ENCODE data around the gene ARL10.

Gene ARL10

DNA sequence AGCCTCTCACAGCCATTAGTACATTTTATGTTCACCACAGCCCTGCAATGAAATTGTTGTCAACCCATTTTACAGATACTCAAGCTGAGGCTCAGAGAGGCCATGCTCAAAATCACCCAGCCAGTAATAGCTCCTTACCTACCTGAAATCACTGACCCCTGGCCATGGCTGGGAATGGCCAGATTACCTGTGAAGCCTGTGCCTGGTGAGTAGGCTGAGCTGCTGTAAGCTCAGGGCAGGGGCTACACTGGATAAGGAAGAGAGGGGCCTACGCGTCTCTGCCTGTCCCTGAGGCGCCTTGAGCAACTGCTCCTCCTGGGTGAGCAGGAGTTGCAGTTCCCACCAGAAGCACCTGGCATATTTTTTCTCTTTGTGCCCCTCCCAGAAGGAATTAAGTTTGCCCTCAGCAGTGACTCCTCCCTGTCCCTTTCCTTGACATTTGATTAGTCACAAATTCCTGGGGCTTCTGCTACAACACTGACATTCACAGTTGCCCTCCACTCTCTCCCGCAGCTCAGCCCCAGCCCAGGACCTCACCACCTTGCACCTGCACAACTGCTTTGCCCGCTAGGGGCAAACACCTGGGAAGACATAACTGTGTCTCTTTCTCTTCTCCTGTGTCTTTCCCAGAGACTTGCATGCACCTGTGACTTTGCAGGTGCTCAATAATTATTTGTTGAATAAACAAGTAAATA, 45.3 kb downstream of the ARL10 start:
- DNase-seq (ENCODE audit: low read depth in 2 of 2), result no peak

DNA sequence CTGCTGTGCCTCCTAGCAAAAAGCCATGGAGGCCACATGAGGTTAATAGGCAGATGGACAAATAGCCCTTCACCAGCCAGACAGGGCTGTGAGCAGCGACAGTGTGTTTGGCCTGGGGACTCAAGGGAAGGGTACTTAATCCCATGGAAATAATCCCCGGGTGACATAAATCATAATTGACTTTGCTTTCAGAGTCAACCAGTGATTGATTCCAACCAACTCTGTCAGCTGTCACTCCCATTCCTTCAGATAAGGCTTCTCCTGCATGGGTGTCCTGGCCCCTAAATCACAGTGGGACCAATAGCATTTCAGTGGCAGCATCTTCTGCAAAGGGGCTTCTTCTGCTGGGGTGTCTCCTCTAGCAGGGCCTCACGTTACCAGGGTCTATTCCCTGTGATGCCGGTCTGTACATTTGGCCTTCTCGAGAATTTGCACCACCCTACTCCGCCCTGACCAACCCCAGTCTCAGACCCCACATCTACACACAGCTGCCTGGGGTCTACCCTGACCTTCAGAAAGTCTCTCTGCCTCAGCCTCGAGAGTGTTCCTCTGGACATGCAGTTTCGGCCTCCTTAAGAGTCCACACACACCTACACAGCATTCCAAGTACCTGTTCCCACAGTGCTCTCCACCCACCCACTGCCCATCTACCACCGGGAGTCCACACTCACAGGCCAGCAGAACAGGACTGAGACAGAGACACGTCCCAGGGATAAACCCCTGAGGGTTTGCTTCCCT, 47.4 kb downstream of the ARL10 start:
- no peak for DNase-seq (ENCODE audit: low read depth in 2 of 2)

DNA sequence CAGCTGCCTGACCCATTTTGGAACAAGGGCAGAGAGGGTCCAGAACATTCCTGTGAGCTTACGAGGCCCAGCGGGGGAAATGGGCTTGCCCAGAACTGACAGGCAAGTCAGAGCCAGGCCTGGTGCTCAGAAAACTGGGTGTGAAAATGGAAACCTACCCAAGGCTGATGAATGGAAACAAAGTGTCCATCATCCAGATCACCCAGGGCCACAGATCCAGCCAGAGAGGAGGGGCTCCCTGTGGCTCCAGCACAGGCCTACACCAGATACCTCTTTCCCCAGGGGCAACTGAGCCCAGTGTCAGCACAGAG, 47.9 kb downstream of the ARL10 start:
- DNase-seq (ENCODE audit: low read depth in 2 of 2), result no peak

DNA sequence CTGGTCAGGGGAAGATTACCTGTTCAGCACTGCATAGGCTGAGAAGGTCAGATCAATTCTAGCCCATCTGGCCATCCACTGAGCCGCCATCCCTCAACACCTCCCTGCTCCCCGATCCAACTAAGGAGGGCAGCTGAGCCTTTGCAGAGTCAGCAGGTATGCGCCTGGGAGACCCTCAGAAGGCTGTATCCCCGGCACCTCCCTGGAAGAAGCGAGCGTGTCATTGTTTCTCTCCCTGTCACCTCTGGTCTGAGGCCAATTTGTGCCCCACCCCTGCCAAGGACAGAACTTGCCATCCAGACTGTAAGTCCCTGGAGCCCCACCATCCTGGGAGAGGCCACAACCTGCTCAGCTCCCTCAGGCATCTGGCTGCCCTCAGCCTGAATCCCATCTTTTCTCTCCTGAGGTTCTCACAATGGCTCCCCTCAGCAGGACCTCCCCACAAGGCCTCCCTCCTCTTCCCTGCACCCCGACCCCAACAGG, 48.5 kb downstream of the ARL10 start:
- DNase-seq (ENCODE audit: low read depth in 2 of 2), result no peak

DNA sequence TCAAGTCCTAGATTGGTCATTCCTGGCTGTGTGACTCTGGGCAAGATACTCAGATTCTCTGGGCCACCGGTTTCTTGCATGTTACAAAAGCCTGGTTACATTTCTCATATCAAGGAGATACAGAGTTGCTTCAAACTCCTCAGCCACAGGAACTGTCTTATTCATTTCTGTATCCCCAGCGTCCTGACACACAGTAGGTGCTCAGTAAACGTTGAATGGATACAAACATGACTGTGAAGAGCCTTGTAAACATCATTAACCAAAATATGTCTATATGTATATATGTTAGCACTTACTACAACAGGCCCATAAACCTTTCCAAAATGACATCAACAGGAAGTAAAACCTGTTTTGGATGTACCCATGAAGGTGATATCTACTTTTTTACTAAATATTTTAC, 49.4 kb downstream of the ARL10 start:
- DNase-seq (ENCODE audit: low read depth in 2 of 2), result no peak

DNA sequence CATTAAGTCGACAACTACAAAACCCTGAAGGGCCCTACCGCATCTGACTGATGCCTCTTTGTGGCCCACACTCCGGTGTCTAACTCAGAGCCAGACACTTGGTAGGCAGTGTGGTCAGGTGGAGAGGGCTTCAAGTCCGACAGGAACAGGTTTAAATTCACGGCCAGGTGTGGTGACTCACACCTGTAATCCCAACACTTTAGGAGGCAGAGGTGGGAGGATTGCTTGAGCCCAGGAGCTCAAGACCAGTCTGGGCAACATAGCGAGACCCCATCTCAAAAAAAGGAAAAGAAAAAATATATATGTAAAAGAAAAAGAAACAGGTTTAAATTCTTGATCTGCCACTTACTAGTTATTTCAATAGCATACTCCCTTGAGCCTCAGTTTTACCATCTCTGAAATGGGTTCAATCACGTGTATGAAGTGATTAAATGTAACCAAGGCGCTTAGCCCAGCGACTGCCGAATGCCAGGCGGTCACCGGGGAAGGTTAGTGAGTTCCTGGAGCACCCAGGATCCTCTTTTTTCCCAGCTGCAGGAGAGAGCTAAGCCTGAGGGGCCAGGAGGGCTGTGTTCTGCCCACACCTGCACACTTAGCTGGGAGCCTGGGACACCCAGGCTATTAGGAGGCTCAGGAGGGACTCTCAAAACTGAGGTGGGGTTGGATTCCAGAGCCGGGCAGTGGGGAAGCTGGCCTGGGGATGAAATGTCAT, 50.1 kb downstream of the ARL10 start:
- DNase-seq (ENCODE audit: low read depth in 2 of 2), result no peak

DNA sequence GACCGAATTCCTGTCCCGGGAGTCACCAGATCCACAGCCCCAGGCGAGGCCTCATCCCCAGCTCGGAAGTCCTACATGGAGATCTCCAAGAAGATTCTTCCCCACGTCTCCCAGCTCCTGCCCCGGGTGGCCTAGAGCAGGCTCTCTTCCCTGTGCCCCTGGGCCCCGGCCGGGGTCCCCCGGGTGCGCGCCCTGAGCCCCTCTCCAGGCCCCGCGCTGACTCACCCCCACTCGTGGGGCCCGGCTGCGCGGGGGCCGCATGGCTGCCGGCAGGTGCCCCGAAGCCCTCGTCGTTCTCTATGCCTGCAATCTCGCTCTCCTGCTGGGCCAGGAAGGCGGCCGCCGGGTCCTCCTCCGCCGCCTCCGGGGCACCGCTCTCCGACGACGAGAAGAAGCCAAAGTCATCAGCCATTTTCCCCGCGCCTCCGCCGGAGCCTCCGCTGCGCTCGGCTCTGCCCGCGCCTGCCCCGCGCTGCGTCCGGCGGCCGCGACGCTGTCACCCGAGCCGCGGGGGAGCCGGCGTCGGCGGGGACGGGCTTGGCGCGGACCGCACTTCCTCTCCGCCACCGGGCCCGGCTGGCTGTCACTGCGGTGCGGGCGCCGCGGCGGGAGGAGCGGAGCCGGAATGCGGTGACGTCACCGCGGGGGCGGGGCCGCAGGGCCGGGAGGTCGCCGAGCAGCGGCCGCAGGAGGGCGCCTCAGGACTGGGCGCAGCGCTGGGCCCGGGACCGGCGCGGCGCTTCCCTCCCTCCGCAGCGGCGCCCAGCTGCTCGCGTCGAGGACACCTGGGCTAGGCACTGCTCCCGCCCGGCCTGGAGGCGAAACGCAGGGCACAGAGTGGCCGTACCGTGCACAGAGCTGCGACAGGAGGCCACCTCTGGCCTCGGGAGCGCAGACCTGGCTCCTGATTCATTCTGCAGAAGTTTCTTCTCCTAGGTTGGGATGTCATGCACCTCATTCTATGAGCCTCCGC, 51.0 kb downstream of the ARL10 start, which contains the start of gene CLTB:
CLTB (minus strand) TSS at position 588 of the 973 bp plus-strand sequence; CDS start at position 412, 176 bp downstream.
- peak; percentile 68 to 91 for DNase-seq (ENCODE audit: low read depth in 2 of 2)

DNA sequence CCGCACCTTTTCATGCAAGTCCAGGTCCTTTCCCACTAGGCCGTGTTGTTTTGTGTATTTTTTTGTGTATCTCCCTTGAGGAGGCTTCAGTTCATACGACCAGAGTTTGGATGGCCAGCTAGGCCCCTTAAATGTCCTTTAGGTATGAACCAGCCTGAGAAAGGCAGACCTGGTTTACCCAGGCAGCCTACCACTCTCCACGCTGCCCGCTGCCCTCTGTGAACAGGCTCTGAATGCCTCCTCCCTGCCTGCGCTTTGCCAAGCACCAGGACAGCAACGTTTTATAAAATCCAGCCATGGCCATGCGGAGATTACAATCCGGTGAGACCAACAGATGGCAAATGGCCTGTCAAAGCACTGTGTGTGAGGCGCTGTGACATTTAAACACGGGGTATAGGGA, 51.7 kb downstream of the ARL10 start:
- no peak for DNase-seq (ENCODE audit: low read depth in 2 of 2)

DNA sequence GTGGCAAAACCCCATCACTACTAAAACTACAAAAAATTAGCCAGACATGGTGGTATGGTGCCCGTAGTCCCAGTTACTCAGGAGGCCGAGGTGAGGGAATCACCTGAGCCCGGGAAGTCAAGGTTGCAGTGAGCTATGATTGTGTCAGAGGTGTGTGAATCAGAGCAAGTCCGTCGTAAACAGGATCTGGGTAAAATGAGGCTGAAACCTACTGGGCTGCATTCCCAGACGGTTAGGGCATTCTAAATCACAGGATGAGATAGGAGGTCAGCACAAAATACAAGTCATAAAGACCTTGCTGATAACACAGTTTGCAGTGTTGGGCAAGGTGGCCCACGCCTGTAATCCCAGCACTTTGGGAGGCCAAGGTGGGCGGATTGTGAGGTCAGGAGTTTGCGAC, 53.0 kb downstream of the ARL10 start:
- DNase-seq (ENCODE audit: low read depth in 2 of 2), result no peak

DNA sequence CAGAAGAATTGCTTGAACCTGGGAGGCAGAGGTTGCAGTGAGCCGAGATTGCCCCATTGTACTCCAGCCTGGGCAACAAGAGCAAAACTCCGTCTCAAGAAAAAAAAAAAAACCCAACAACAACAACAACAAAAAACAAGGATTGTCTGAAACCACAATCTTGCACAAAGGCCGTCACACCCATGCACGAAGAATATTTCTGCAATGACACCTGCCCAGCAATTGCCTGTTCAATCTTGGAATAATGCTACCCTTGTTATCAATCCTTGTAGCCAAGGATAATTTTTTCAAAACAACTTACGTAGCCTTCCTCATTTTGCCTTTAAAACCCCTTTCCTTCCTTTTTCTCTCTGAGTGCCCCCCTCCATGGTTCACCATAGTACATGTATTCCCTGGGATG, 54.8 kb downstream of the ARL10 start:
- no peak for DNase-seq (ENCODE audit: low read depth in 2 of 2)

DNA sequence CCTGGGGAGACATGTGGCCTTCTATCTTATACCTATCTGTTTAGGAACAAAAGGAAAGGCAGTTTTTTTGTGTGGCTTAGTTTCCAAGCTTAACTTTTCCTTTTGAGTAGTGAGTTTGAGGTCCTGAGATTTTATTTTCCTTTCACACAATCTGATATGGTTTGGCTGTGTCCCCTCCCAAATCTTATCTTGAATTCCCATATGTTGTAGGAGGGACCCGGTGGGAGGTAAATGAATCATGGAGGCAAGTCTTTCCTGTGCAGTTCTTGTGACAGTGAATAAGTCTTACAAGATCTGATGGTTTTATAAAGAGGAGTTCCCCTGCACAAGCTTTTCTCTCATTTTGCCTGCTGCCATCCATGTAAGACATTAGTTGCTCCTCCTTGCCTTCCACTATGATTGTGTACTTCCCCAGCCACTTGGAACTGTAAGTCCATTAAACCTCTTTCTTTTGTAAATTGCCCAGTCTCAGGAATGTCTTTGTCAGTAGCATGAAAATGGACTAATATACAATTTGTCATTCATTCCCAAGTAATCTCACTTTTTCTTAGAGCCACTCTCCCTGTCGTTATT, 55.8 kb downstream of the ARL10 start:
- DNase-seq (ENCODE audit: low read depth in 2 of 2), result no peak

DNA sequence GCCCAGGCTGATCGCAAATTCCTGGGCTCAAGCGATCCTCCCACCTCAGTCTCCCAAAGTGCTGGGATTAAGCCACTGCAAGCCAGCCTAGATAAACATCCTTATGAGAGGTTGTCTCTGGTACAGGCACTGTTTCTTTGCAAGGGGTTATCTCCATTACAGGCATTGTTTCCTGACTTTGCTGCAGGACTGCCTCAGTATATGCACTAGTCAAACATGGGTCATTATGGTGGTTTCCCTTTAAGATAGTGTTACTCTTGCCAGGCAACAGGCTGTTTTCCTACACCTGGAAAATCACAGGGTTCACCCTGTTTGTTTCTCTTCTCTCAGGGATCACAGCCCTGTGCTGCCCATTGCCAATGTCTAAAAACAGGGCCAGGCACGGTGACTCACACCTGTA, 58.9 kb downstream of the ARL10 start:
- DNase-seq (ENCODE audit: low read depth in 2 of 2), result no peak

DNA sequence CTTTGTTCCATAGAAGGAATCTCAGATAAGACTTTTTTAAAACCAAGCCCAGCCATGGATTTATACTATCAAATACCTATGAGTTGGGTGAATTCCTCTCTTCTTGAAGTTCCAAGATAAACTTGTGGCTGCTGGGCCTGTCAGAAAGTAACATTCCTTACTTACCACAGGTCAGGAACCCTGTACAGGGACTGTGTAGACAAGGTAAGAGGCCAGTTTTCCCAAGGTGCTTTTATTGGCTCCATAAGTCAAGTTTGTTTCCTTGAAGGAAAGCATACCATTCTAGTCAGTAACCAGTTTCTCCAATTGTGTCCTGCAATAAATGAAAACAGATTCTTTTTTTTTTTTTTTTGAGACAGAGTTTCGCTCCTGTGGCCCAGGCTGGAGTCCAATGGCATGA, 59.9 kb downstream of the ARL10 start:
- no peak for DNase-seq (ENCODE audit: low read depth in 2 of 2)

DNA sequence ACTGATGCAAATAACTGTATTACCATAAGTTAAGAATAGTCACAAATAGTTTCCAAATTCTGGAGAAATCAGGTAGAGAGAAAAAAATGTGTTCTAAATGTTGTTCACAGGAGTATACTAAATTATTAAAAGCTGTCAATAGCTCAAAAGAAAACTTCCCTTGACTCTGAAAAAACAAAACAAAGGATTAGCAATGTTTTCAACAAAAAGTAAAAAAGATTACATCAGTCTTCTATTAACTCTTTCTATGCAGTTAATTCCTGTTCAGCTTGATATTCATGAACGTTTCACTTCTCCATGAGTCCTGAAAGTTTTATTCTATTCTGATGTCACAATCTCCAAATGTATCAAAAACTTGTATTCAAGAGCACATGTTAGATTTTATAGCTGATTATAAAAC, 60.5 kb downstream of the ARL10 start:
- no peak for DNase-seq (ENCODE audit: low read depth in 2 of 2)

DNA sequence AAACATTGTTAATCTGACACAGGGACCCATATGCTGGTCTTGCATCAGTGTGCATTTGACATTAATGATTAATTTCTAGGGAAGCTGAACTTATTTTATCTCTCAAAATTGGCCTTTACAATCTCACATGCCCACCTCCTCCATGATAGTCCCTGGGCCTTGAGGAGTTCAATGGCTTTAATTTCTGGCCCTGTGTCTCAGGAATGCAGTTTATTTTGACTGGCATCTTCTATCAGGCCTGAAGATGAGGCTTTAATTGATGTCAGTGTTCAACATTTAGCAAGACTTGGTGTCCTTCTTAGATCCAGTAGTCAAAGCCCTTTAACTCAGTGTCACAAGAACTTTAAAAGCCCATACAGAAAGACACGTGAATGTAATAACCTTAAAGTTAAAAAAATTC, 61.6 kb downstream of the ARL10 start:
- no peak for DNase-seq (ENCODE audit: low read depth in 2 of 2)

DNA sequence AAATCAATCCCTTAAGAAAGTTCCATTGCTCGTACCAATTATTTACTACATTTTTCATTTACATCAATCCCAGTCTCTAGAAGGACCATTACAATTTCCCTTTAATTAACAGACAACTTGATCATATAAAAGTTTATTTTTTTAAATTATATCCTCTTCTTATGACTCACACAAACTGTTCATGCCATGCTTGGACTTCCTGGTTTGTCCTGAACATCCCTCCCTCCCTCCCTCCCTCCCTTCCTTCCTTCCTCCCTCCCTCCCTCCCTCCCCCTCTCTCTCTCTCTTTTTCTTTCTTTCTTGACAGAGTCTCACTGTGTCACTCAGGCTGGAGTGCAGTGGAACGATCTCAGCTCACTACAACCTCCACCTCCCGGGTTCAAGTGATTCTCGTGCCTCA, 62.7 kb downstream of the ARL10 start:
- no peak for DNase-seq (ENCODE audit: low read depth in 2 of 2)

DNA sequence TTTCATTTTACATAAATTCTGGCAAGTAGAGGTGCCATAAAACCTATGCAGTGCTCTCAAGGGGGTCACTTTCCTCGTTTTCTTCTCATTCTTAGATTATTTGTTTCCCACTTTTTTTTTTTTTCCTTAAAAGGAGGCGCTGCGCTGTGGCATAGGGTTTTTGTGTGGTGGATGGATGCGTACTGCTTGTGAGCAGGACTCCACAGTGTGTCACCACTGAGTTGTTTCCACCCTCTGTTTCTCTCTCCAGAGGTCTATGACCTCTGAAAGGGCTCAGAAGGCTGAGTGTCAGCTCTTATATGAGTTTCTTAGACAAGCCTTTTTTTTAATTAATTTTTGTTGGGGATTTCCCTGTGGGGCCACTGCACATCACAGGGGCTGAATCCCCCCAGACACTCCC, 64.7 kb downstream of the ARL10 start:
- DNase-seq (ENCODE audit: low read depth in 2 of 2), result no peak

All from stimulated activated CD8-positive, alpha-beta memory T cell treated with anti-CD3 and anti-CD28 coated beads, Interleukin-7, amount 100 ng/mL, for 4 hours (primary cell).